HG03025 (cell line): ENCODE results near the gene NRP2.

Experiments used
- ATAC-seq: cut with Tn5 transposase; IDR thresholded peaks from one replicate; pipeline ENCODE4 v1.9.1; 2021; ENCODE audit warnings: mild to moderate bottlenecking, moderate library complexity; ENCODE audit not compliant: unreplicated experiment, low FRiP score

NRP2 gene

DNA sequence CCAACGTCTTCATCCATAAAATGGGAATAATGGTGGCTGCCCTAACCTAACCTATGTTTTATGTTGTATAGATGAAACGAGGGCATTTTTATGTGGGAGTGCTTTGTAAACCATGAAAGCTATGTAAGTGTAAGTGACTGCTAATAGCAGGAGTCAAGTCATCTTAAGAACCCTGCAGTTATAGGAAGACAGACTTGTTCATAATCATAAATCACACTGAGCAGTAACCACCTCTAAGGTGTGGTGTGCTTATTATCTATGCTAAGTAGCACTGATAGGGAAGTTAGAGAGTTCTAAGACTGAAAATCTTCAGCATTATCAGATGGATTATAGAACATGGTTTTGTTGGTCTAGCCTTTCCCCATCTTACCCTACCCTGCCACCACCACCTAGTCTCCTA, 24.2 kb upstream of the NRP2 start:
- ATAC-seq: no peak

- ATAC-seq: no peak
Observed at GRCh38 chr2:205658572-205658971, 23.7 kb upstream of the NRP2 start.

DNA sequence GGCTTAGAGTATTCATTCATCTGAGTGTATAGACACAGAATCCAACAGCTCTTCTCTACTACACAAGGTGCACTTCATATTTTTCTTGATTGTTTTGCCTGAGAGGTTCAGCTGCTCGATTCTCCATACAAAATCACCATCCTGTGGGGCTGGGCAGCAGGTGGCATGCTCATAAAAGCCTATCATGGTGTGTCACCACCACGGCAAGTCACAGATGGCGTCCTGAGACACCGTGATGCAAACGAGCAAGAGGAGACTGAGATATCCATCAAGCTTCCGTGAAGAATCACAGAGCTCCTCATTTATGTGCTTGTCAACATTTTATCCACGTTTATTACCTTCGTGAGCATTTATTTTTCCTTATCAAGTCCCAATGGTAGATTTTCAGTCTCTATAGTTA, 22.4 kb upstream of the NRP2 start:
- no peak for ATAC-seq

GRCh38 chr2:205660521-205661124, 21.7 kb upstream of the NRP2 start:
- peak; percentile 76 for ATAC-seq

- no peak for ATAC-seq
Observed at GRCh38 chr2:205661281-205661680, 21.0 kb upstream of the NRP2 start.

DNA sequence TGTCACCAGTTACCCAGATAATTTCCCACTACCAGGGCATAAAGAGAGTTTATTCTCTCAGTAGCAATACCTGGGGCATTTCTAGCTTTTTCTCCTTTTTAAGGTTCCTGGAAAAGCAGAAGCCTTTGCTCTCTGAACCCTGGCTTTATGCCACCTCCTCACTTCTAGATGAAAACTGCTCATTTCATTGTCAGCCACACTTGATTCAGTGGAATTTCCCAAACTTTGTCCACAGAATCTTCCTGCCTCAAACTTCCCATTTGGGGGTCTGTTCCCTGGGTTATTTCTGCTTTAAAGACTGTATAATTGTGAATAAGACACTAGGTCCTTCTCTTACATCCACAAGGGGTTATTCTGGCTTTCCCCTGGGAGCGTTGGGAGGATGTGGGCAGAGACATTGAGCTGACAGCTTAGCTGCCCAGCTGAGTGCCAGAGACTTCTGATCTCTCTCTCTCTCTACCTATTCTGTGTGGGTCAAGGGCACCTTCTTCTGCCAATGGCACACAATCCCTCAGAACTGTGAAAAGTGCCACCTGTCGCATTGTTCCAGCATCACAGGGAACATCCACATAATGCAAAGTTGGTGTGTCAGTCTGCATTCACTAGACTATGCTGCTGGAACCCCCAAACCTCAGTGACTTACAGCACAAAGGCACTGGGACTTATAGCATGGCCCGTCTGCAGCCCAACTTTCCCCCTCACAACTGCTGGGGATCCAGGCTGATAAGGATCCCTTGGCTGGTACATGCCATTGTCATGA, 19.9 kb upstream of the NRP2 start:
- ATAC-seq: no peak

GRCh38 chr2:205665791-205666190, 16.5 kb upstream of the NRP2 start:
- no peak for ATAC-seq

DNA sequence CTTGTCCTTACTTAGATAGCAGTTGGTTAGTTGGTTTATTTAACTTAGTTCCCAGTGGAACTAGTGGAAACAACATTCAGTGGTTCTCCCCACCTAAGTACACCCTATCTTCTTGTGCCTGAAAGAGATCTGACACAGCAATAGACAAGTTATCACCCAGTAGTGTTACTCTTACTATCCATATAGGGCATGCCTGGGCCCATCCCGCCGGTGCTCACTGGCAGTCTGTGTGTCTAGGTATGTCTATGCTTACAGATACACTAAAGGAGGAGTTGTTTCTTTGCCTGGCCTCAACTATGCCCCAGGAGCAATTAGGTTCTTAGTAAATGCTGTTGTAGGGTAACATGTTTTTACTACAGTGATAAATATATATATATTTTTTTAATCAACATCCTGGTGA, 12.0 kb upstream of the NRP2 start:
- no peak for ATAC-seq

- no peak for ATAC-seq
Observed at GRCh38 chr2:205673312-205673711, 9.0 kb upstream of the NRP2 start.

DNA sequence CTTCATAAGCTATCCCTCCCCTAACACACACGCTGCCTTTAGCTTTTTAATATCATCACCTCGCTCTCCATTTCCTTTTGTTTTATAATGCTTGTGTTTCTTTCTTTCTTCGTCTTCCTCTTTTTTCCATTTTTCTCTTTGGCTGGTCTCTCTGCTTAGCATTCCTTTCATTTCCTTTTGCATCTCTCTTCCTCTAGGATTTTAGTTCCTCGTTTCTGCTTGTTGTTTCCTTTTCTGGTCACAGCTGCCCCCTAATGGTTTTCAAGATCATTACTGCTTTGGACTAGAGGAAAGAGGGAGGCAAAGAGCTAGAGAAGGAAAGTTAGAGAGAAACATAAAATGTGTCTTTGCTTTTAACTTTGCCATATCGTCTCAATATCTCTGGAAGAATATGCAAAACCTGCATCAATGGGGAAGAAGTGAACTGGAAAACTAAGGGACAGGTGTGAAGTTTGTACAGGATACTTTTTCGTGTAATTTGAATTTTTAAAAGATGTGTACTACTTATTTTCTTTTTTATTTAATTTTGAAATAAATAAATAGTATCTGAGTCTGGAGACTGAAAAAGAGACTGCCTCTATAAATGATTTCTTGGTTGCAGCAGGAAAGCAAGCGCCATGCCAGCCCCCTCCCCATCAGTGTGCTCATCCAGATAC, 6.3 kb upstream of the NRP2 start:
- ATAC-seq: no peak

GRCh38 chr2:205678541-205679142, 3.7 kb upstream of the NRP2 start:
- no peak for ATAC-seq

DNA sequence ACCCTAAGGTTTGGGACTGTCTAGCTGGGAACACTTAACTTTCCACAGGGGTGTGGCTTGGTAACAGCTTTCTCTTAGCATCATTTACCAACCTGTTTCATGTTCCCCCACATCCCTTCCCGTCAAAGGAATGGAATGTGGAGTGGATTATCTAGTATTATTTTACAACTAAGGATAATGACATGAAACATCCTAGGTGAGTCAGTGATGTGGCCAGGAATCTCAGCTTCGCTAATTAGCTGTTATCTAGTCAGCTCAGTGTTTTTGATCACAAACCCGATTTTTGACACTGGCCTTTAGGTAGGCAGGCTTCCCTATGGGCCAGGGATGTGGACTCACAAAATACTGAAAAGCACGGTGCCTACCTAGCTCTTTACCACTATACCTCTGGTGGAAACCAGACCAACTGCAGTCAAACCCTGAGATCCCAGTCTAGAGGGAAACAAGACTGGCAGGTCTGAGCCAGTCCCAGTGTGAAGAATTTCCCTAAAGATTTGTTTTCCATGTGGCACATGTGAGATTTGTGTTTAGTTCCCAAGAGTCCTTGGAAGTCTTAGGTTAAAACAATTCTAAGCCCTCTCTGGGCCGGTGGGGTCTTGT, 2.8 kb upstream of the NRP2 start:
- no peak for ATAC-seq

DNA sequence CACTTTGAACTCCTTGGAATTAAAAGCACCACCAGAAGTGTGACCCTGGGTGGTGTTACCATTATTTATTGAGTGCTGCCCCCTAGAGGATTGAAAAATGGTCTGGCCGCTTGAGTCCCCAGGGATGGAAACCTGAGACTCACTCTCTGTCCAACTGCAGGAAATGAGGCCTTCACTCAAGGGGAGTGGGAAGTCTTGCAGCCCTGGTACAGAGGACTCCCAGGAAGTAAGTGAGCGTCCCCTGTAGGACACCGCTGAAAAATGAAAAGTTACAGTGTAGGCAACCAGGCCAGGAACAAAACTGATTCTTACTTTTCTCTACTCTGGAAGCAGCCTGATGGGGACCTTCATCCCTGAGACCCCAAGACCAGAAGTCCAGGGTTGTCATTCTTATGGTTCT, 2.2 kb upstream of the NRP2 start:
- ATAC-seq: no peak

DNA sequence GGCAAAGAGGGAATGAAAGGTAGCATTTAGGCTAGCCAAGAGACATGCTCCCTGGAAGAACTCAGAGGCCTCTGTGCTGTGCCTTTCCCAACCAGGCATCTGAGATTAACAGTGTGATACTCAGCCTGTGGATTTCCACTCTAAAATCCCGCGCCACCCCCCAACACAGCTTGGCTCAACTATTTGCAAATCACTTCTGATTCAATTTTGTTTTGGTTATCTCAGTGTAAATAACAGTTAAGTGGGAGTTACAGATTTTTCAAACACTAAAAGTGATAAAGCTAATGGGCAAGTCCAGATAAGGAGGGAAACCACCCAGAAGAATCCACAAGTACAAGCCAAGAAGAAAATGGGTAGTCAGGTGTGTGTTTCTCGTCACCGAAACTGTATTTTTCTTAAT, 1.4 kb upstream of the NRP2 start:
- ATAC-seq: no peak

DNA sequence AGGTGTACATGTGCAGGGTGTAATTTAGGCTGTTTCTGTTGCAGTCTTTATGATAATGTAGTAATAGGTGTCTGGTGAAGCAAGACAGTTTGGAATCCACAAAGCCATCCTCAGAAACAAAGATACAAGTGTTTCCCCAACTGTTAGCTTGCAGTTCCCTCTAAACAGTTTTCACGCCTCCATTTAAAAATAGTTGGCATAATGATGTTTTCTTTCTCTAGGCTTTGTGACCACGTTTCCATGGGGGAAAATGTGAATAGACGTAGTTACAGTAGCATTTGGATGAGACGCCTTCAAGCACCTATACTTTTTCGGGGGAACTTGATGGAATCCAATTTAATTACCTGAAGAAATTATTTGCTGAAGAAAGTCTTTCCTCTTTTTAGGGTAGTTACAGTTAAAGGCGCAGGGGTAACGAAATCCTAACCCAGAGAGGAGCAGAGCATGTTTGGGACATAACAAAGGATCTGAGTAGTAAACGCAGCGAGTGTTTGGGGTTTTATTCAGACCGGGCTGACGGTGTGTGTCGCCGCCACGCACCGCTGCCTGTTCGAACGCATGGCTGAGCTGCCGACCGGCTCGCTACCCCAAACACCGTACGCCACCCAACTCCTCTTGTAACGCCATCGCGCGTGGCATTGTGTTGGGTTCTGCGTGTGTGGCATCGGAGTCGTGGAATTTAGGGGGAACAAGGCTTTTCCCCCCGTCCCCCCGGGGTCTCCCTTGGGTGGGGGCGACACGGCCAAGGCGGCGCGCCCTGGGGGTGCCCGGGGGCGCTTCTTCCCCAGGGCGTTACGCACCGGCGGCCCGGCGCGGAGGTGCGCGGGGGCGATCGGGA, 681 bp upstream of the NRP2 start:
- no peak for ATAC-seq

DNA sequence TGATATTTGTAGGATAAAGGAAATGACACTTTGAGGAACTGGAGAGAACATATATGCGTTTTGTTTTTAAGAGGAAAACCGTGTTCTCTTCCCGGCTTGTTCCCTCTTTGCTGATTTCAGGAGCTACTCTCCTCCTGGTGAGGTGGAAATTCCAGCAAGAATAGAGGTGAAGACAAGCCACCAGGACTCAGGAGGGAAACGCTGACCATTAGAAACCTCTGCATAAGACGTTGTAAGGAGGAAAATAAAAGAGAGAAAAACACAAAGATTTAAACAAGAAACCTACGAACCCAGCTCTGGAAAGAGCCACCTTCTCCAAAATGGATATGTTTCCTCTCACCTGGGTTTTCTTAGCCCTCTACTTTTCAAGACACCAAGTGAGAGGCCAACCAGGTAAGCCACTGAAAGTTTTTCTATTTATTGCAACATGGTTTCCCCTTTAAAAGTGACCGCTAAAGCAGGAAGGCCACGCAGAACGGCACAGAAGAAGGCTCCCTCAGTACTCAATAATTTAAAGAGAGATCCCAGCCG, 735 bp downstream of the NRP2 start:
- ATAC-seq: no peak

DNA sequence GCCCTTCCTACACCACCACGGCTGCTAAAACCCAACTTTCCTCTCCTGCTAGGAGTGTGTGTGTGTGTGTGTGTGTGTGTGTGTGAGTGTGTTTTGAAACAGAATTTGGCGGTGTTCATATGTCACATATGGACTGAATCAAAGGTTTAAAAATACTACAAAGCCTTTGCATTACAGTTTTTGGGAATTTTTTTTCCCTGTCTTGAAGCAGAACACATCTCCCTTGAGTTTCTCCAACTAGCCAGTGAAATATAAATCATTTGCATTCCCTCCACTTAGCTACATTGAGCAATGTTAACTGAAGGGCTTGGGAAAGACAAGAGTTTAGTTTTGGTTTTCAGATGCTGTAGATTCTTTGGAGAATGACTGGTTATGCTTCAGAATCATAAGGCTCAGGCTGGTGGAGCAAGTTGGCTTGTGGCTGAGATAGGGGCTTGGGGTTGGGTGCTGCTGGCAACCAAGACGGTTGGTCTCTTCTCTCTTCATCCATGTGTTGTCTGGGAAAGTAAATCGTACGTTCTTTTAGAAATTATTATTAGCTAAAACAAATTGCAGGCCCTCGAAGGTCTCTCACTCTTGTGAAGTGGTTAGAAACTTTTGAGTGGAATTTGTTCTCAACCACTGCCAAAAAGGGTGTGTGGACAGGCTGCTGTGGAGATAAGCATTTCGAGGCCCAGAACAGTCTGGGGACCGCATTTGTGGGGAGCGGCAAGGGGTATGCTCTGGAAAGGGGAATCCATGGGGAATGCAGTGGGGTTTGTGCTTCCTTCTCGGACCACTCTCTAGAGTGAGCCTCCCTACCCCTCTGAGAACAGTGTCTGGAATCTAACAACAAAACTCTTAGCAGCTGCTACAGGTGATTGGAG, 1.4 kb downstream of the NRP2 start:
- no peak for ATAC-seq

- no peak for ATAC-seq
Observed at GRCh38 chr2:205684871-205685313, 2.6 kb downstream of the NRP2 start.
